ENCODE measurements around the gene SNAPC3.
"Not testable (repeated sequence)": the region's sequence is repeated elsewhere in the genome, so short reads cannot be mapped to it uniquely, and the experiment has no call there.

SNAPC3 gene

GRCh38 chr9:15422372-15423230 lies at the start of gene SNAPC3:
SNAPC3 (plus strand) TSS chr9:15422876; CDS start chr9:15422880, 4 bp downstream.
- peak within 1 kb of the TSS; percentile 96 for H3K4me3 ChIP-seq (ENCODE audit: low read depth, low read length)
- TF ChIP-seq CTCF (IDR thresholded peaks at IDR 0.05; ENCODE audit: borderline replicate concordance, insufficient read depth, low read depth, low read length) = no peak

GRCh38 chr9:15373881-15374280 lies 48.8 kb upstream of the SNAPC3 start:
- H3K4me3 ChIP-seq (ENCODE audit: low read depth, low read length) = no peak overlapping the region
- no peak for TF ChIP-seq CTCF (IDR thresholded peaks at IDR 0.05; ENCODE audit: borderline replicate concordance, insufficient read depth, low read depth, low read length)

GRCh38 chr9:15374310-15374709 lies 48.4 kb upstream of the SNAPC3 start:
- H3K4me3 ChIP-seq (ENCODE audit: low read depth, low read length) = no peak overlapping the region
- TF ChIP-seq CTCF (IDR thresholded peaks at IDR 0.05; ENCODE audit: borderline replicate concordance, insufficient read depth, low read depth, low read length) = no peak

- TF ChIP-seq CTCF (IDR thresholded peaks at IDR 0.05; ENCODE audit: borderline replicate concordance, insufficient read depth, low read depth, low read length) = no peak
These were observed 47.9 kb upstream of the SNAPC3 start for GRCh38 chr9:15374825-15375224.

GRCh38 chr9:15377625-15378540 lies 44.8 kb upstream of the SNAPC3 start:
- no peak for TF ChIP-seq CTCF (IDR thresholded peaks at IDR 0.05; ENCODE audit: borderline replicate concordance, insufficient read depth, low read depth, low read length)
- no peak overlapping the region for H3K4me3 ChIP-seq (ENCODE audit: low read depth, low read length)

More at GRCh38 chr9:15374825-15375224, 47.9 kb upstream of the SNAPC3 start:
- H3K4me3 ChIP-seq (ENCODE audit: low read depth, low read length) = no peak overlapping the region

GRCh38 chr9:15379317-15379716 lies 43.4 kb upstream of the SNAPC3 start:
- H3K4me3 ChIP-seq (ENCODE audit: low read depth, low read length) = not testable (repeated sequence)

- not testable (repeated sequence) for H3K4me3 ChIP-seq (ENCODE audit: low read depth, low read length)
These were observed 42.8 kb upstream of the SNAPC3 start for GRCh38 chr9:15379888-15380287.

GRCh38 chr9:15381491-15381890 lies 41.2 kb upstream of the SNAPC3 start:
- no peak for TF ChIP-seq CTCF (IDR thresholded peaks at IDR 0.05; ENCODE audit: borderline replicate concordance, insufficient read depth, low read depth, low read length)

More at GRCh38 chr9:15381491-15381890, 41.2 kb upstream of the SNAPC3 start:
- H3K4me3 ChIP-seq (ENCODE audit: low read depth, low read length) = no peak overlapping the region
